ENCODE results near the gene POLR2A. TPM values are rescaled to one million over a fixed set of nuclear protein-coding genes. Genes with fewer than 3 reads are reported as not detected.

The POLR2A gene
- total and polyA plus RNA-seq, 2 of the 13 experiments (the other 11 are each of a cell fraction or from before 2014, with no cell fraction given) = 17.8 to 18.3 TPM

- peak; percentile 34 for TF ChIP-seq ZNF687 (CRISPR knock-in tag; IDR thresholded peaks at IDR 0.05)
Observed at GRCh38 chr17:7440834-7441195, 43.4 kb upstream of the POLR2A start (continued).

- Histone ChIP-seq H4K20me1 (ENCODE audit: insufficient read depth, low read length) (no peaks in the 10 kb centered on the region), H3K4me2 (ENCODE audit: low read depth, low read length) (peak overlapping the region; percentile 94), H3K27ac (ENCODE audit: extremely low read length, insufficient read depth, low read length) (no peak overlapping the region), H3K27me3 (ENCODE audit: control insufficient read depth in 1 of 2, insufficient read depth in 2 of 2, low read length in 2 of 2) (peaks cover 6 to 27% of the 10 kb centered on the region in 2 experiments; a peak in 4 of 5 replicates), H3K79me2 (ENCODE audit: insufficient read depth, low read length) (no peaks in the 10 kb centered on the region), H3K9me3 (ENCODE audit: low read length) (no peaks in the 10 kb centered on the region), H2AFZ (ENCODE audit: low read length) (no peak overlapping the region), H3K9ac (ENCODE audit: insufficient read depth, low read depth, low read length) (0 out of 2 replicates have a peak overlapping the region, but pooled peaks have one; percentile 68), H3K36me3 (replicated peaks in 1 of 2; ENCODE audit: control insufficient read depth in 1 of 2, insufficient read depth in 2 of 2, low read length in 2 of 2) (no peaks in the 10 kb centered on the region), H3K4me3 (replicated peaks in 1 of 3; ENCODE audit: insufficient read depth in 1 of 3, low read depth in 2 of 3, low read length in 3 of 3) (peak overlapping the region in 1 of 3 experiments; percentile 80; a peak in 3 of 6 replicates), H3K4me1 (ENCODE audit: insufficient read depth, low read length) (peaks cover 60% of the 10 kb centered on the region)
- intact Hi-C loops (cut with micrococcal nuclease; ENCODE audit: unreplicated experiment) = no loop called here
- ChIA-PET CTCF (ENCODE audit: low intra/inter-chr PET ratio, low total read pairs) (interaction anchor here (0.6 kb wide), 1 partner anchor 120 kb away, joined by 3 read pairs; no protein-coding TSS in a partner anchor), POLR2A (interaction anchor here (1.3 to 2.8 kb wide), 5 partner anchors 34 to 47 kb away, joined by 4 to 21 read pairs (median 7); partner anchors contain the start of genes PLSCR3, TMEM256 and ZBTB4)
- no peak for ATAC-seq
- BruUV-seq (replicated peaks) = no TSS peak
- in situ Hi-C loops (cut with HindIII; ENCODE audit: extremely low pct_ligation_motif_present, low pct_unique_long_range_greater_than_20kb) = no loop called here
- 52% methylated on average over 7 of the region's 7 CpGs for WGBS (ENCODE audit: low lambda C conversion rate)
- no peak for FAIRE-seq
- DNase-seq (ENCODE audit: low spot score) = no peak
- TF ChIP-seq ZNF639 (CRISPR knock-in tag; conservative IDR thresholded peaks at IDR 0.05) (no peak), FOXJ3 (CRISPR knock-in tag; IDR thresholded peaks at IDR 0.05; ENCODE audit: borderline replicate concordance) (no peak), ZNF737 (CRISPR knock-in tag; IDR thresholded peaks at IDR 0.05; ENCODE audit: borderline replicate concordance) (no peak), ZBTB7A (CRISPR knock-in tag; IDR thresholded peaks at IDR 0.05) (no peak), CCDC6 (CRISPR knock-in tag; IDR thresholded peaks at IDR 0.05) (no peak), ZNF326 (CRISPR knock-in tag; IDR thresholded peaks at IDR 0.05; ENCODE audit: borderline replicate concordance) (no peak), BATF2 (CRISPR knock-in tag; IDR thresholded peaks at IDR 0.05) (no peak), ZNF878 (CRISPR knock-in tag; IDR thresholded peaks at IDR 0.05) (no peak), NFYC (CRISPR knock-in tag; IDR thresholded peaks at IDR 0.05) (no peak), ZNF260 (CRISPR knock-in tag; IDR thresholded peaks at IDR 0.05; ENCODE audit: borderline replicate concordance, low read depth) (no peak), SRSF9 (IDR thresholded peaks at IDR 0.05; ENCODE audit: borderline replicate concordance, insufficient read depth, low read depth, low read length, poor library complexity, severe bottlenecking) (no peak), E2F2 (CRISPR knock-in tag; IDR thresholded peaks at IDR 0.05; ENCODE audit: borderline replicate concordance) (no peak), SMARCE1 (IDR thresholded peaks at IDR 0.05; ENCODE audit: borderline replicate concordance) (no peak)
Observed at GRCh38 chr17:7441266-7441665, 42.9 kb upstream of the POLR2A start.

Data from HepG2 (cell line).